GM12878 (cell line): ENCODE results near the gene RHEX. TPM values are rescaled to one million over a fixed set of nuclear protein-coding genes. Genes with fewer than 3 reads are reported as not detected.

ENCODE experiments used
- ATAC-seq: fragments of 200-7000 bp; cut with Tn5 transposase; 3 replicates; pipeline ENCODE4 v1.9.1; 2020; ENCODE audit warnings: mild to moderate bottlenecking, moderate library complexity
- BruUV-seq: library from RNA; stranded (reverse); fragments of 400-500 nt; replicated peaks from 2 replicates; lab custom pipeline; 2021; lab: Mats Ljungman, UMichigan
- CTCF ChIA-PET: fragments of 300-600 bp; sonication (Branson Sonifier 250); formaldehyde crosslinking; extraction: SDS; loops from one replicate; lab custom pipeline; 2021; ENCODE audit warnings: inconsistent platforms; lab: Yijun Ruan, JAX
- POLR2A ChIA-PET: fragments of 350-600 bp; formaldehyde crosslinking; extraction: SDS; loops from one replicate; lab custom pipeline; 2021; ENCODE audit warnings: inconsistent platforms; lab: Charles Lee
- RAD21 ChIA-PET: fragments of 300-600 bp; sonication (Branson Sonifier 250); formaldehyde crosslinking; loops from one replicate; lab custom pipeline; 2023; ENCODE audit warnings: antibody characterized with exemption; ENCODE audit not compliant: unreplicated experiment; lab: Charles Lee
- SMC1A ChIA-PET: fragments of 300-600 bp; sonication (Branson Sonifier 250); formaldehyde crosslinking; loops from one replicate; lab custom pipeline; 2023; ENCODE audit not compliant: unreplicated experiment, uncharacterized antibody; lab: Charles Lee
- DNase-seq: peaks from one replicate; pipeline ENCODE4 v3.0.0-alpha.2; 2011; ENCODE audit warnings: low read depth, low spot score
- FAIRE-seq: peaks from 3 replicates; lab custom pipeline; 2011; peaks lifted over from hg19 to GRCh38; lab: Jason Lieb, UNC
- H2AFZ ChIP-seq: 2 replicates; pipeline ENCODE4 v1.6.0; 2011; ENCODE audit warnings: low read depth, low read length, control low read depth; ENCODE audit not compliant: control insufficient read depth
- H3K27ac ChIP-seq: 2 replicates; pipeline ENCODE4 v1.5.1; 2011; ENCODE audit warnings: control low read depth; ENCODE audit not compliant: control insufficient read depth, insufficient read depth
- H3K27me3 ChIP-seq, 2 experiments: replicated peaks in 1 of 2; 2 replicates each; pipeline versions ENCODE4 v1.6.0 to v1.6.1; 2011; ENCODE audit warnings: low read length in 1 of 2; ENCODE audit not compliant: control insufficient read depth in 2 of 2, insufficient read depth in 2 of 2
- H3K36me3 ChIP-seq, 2 experiments: 2 replicates each; pipeline ENCODE4 v1.5.1; 2011; ENCODE audit warnings: low read length in 1 of 2; ENCODE audit not compliant: control insufficient read depth in 2 of 2, insufficient read depth in 2 of 2
- H3K4me1 ChIP-seq: 2 replicates; pipeline ENCODE4 v1.6.1; 2011; ENCODE audit warnings: mild to moderate bottlenecking, low read length, moderate library complexity, mixed read lengths; ENCODE audit not compliant: control insufficient read depth, insufficient read depth
- H3K4me2 ChIP-seq: 2 replicates; pipeline ENCODE4 v1.6.0; 2011; ENCODE audit warnings: control low read depth; ENCODE audit not compliant: control insufficient read depth, insufficient read depth
- H3K4me3 ChIP-seq: fragments of 200-600 bp; sonication (generic); 2 replicates; pipeline ENCODE4 v1.5.1; 2016
- H3K79me2 ChIP-seq: 2 replicates; pipeline ENCODE4 v1.6.0; 2011; ENCODE audit warnings: low read length; ENCODE audit not compliant: control insufficient read depth, insufficient read depth
- H3K9ac ChIP-seq: 2 replicates; pipeline ENCODE4 v1.8.0; 2011; ENCODE audit warnings: low read length, control low read depth, mixed read lengths; ENCODE audit not compliant: control insufficient read depth, insufficient read depth
- H3K9me3 ChIP-seq: replicated peaks from 3 replicates; pipeline ENCODE4 v1.5.1; 2011; ENCODE audit warnings: mild to moderate bottlenecking, low read length; ENCODE audit not compliant: control insufficient read depth, insufficient read depth
- H4K20me1 ChIP-seq: 2 replicates; pipeline ENCODE4 v1.6.0; 2011; ENCODE audit not compliant: control insufficient read depth, insufficient read depth
- CBX5 ChIP-seq: sonication (generic); IDR thresholded peaks from 2 replicates; pipeline ENCODE4 v1.6.1; 2016; ENCODE audit warnings: low read depth, moderate library complexity, mild to moderate bottlenecking, inconsistent platforms
- HCFC1 ChIP-seq: fragments of 150-350 bp; IDR thresholded peaks from 2 replicates; pipeline ENCODE4 v1.6.1; 2014; ENCODE audit warnings: low read length
- HDGF ChIP-seq: fragments of 450-650 bp; IDR thresholded peaks from 2 replicates; pipeline ENCODE4 v1.6.1; 2016; ENCODE audit warnings: antibody characterized with exemption
- IKZF2 ChIP-seq, 2 experiments: fragments of 450-650 bp; IDR thresholded peaks; 2 replicates each; pipeline ENCODE4 v1.6.1; 2017; ENCODE audit warnings: mild to moderate bottlenecking in 2 of 2, moderate library complexity in 2 of 2
- IRF4 ChIP-seq: IDR thresholded peaks from 2 replicates; pipeline ENCODE4 v1.6.1; 2011; ENCODE audit warnings: low read depth, low read length
- MTA3 ChIP-seq: IDR thresholded peaks from 2 replicates; pipeline ENCODE4 v1.6.1; 2012; ENCODE audit warnings: low read length, inconsistent platforms, borderline replicate concordance
- MYB ChIP-seq: fragments of 150-350 bp; IDR thresholded peaks from 2 replicates; pipeline ENCODE4 v1.6.1; 2014; ENCODE audit warnings: mild to moderate bottlenecking, low read depth, low read length, borderline replicate concordance
- SREBF1 ChIP-seq: IDR thresholded peaks from 2 replicates; pipeline ENCODE4 v1.6.1; 2012; ENCODE audit warnings: mild to moderate bottlenecking, low read length
- SREBF2 ChIP-seq: IDR thresholded peaks from 2 replicates; pipeline ENCODE4 v1.6.1; 2012; ENCODE audit warnings: mild to moderate bottlenecking, low read length
- SRF ChIP-seq, 2 experiments: IDR thresholded peaks; 2 replicates each; pipeline ENCODE4 v1.6.1; 2011; ENCODE audit warnings: low read depth in 2 of 2, low read length in 2 of 2, mild to moderate bottlenecking in 1 of 2, moderate library complexity in 1 of 2
- TCF12 ChIP-seq: IDR thresholded peaks from 2 replicates; pipeline ENCODE4 v1.6.1; 2011; ENCODE audit warnings: low read depth, mild to moderate bottlenecking, low read length
- TCF3 ChIP-seq: IDR thresholded peaks from 2 replicates; pipeline ENCODE4 v1.6.1; 2012; ENCODE audit warnings: low read depth, mild to moderate bottlenecking, low read length, borderline replicate concordance; ENCODE audit not compliant: insufficient read depth
- WGBS: methylation state at CpG from one replicate; pipeline ENCODE4 v1.1.6; 2016; ENCODE audit warnings: low lambda C conversion rate; ENCODE audit not compliant: insufficient replicate concordance, insufficient coverage; ENCODE audit errors: missing lambda C conversion rate; 5-methylcytosine and 5-hydroxymethylcytosine counted together
- in situ Hi-C: fragments of 300-500 bp; cut with MboI; formaldehyde crosslinking; loops from 9 replicates; pipeline ENCODE4 v1.14.3; 2018; ENCODE audit warnings: mixed read lengths
- intact Hi-C: fragments of 100-400 bp; cut with micrococcal nuclease; formaldehyde crosslinking; loops from one replicate; pipeline ENCODE4 v1.14.2; 2022; ENCODE audit not compliant: unreplicated experiment
- polyA plus RNA-seq, 11 experiments: library from polyadenylated mRNA; depleted of rRNA in 4 of 11; unstranded in 6 of 11; stranded (reverse) in 5 of 11; fragments of >200 nt; fragmentation: Nextera tagmentation in 4 of 11; fragmentation: Illumina TruSeq in 1 of 11; extraction: Ambion mirVana in 4 of 11; extraction: Trizol in 1 of 11; gene quantifications; 1 replicate in 1 of 11; 2 replicates in 10 of 11; pipeline versions ENCODE4 v1.2.1 to v1.2.3, GENCODE V29; 2011 to 2016; ENCODE audit warnings: inconsistent platforms in 2 of 11, missing spikeins in 2 of 11, low read depth in 1 of 11
- total RNA-seq, 4 experiments: library from RNA; depleted of rRNA in 3 of 4; stranded (reverse); fragments of >200 nt in 3 of 4; fragmentation: Illumina TruSeq in 1 of 4; extraction: Trizol in 1 of 4; gene quantifications; 2 replicates each; pipeline versions ENCODE4 v1.2.1 to v1.2.3, GENCODE V29; 2013 to 2021
- TF ChIP-seq, protein P1 (sequence below): IDR thresholded peaks from 2 replicates; pipeline ENCODE4 v1.6.1; 2012; ENCODE audit warnings: low read length, inconsistent platforms
- TF ChIP-seq, protein P2 (sequence below): fragments of 450-650 bp; formaldehyde crosslinking; IDR thresholded peaks from 2 replicates; pipeline ENCODE4 v1.4.0; 2022; ENCODE audit warnings: mild to moderate bottlenecking, moderate library complexity
- TF ChIP-seq, protein P3 (sequence below): fragments of 450-650 bp; IDR thresholded peaks from 2 replicates; pipeline ENCODE4 v1.6.1; 2014; ENCODE audit warnings: mild to moderate bottlenecking

RHEX gene
- total and polyA plus RNA-seq, 10 of the 15 experiments (the other 5 are each of a cell fraction or from before 2014, with no cell fraction given) = 2.4 to 11.4 (median 5.7) TPM

DNA sequence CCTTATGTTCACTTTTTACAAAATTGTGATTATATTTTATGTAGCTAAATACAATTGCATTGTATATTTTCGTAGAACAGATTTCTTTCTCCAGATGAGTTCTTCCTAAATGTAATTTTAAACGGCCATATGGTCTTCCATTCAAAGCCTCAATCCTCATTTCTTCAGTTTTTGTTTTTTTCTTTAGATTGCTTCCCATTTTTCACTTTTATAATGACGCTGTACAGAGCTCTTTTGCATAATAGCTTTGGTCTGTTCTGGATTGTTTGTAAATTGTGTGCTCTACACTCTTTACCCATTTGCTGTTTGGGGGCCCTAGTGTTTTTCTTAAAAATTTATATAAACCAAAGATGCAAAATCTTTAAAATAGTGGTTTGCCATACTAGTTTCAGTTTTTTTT, 36.4 kb downstream of the RHEX start:
- Histone ChIP-seq H3K27ac (no peak overlapping the region), H3K4me1 (no peaks in the 10 kb centered on the region), H3K9ac (no peak overlapping the region), H3K4me2 (no peak overlapping the region), H3K27me3 (no peaks in the 10 kb centered on the region; a peak in 2 of 4 replicates), H4K20me1 (no peaks in the 10 kb centered on the region), H3K79me2 (no peaks in the 10 kb centered on the region), H3K36me3 (no peaks in the 10 kb centered on the region), H3K4me3 (no peak overlapping the region), H3K9me3 (no peaks in the 10 kb centered on the region), H2AFZ (no peak overlapping the region)
- ChIA-PET CTCF (interaction anchor here (0.6 to 1.4 kb wide), 3 partner anchors 55 to 501 kb away, joined by 3 to 5 read pairs (median 3); no protein-coding TSS in a partner anchor), POLR2A (no interaction called here), RAD21 (interaction anchor here (0.9 kb wide), 1 partner anchor 103 kb away, joined by 3 read pairs; no protein-coding TSS in a partner anchor), SMC1A (interaction anchor here (0.7 to 1.0 kb wide), 2 partner anchors 13 to 32 kb away, joined by 3 to 5 read pairs; no protein-coding TSS in a partner anchor)
- BruUV-seq = no TSS peak
- DNase-seq = no peak
- TF ChIP-seq HDGF (no peak), CBX5 (no peak), TCF3 (no peak), SREBF1 (no peak), MYB (no peak), MTA3 (no peak), IKZF2 (IDR thresholded peaks at IDR 0.05) (no peak), IRF4 (no peak), TCF12 (no peak), SREBF2 (no peak), SRF (IDR thresholded peaks at IDR 0.05; ENCODE audit: low read depth in 2 of 2, low read length in 2 of 2) (no peak), HCFC1 (no peak)
- TF ChIP-seq, protein P1, sequence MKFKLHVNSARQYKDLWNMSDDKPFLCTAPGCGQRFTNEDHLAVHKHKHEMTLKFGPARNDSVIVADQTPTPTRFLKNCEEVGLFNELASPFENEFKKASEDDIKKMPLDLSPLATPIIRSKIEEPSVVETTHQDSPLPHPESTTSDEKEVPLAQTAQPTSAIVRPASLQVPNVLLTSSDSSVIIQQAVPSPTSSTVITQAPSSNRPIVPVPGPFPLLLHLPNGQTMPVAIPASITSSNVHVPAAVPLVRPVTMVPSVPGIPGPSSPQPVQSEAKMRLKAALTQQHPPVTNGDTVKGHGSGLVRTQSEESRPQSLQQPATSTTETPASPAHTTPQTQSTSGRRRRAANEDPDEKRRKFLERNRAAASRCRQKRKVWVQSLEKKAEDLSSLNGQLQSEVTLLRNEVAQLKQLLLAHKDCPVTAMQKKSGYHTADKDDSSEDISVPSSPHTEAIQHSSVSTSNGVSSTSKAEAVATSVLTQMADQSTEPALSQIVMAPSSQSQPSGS = no peak
- TF ChIP-seq, protein P2, sequence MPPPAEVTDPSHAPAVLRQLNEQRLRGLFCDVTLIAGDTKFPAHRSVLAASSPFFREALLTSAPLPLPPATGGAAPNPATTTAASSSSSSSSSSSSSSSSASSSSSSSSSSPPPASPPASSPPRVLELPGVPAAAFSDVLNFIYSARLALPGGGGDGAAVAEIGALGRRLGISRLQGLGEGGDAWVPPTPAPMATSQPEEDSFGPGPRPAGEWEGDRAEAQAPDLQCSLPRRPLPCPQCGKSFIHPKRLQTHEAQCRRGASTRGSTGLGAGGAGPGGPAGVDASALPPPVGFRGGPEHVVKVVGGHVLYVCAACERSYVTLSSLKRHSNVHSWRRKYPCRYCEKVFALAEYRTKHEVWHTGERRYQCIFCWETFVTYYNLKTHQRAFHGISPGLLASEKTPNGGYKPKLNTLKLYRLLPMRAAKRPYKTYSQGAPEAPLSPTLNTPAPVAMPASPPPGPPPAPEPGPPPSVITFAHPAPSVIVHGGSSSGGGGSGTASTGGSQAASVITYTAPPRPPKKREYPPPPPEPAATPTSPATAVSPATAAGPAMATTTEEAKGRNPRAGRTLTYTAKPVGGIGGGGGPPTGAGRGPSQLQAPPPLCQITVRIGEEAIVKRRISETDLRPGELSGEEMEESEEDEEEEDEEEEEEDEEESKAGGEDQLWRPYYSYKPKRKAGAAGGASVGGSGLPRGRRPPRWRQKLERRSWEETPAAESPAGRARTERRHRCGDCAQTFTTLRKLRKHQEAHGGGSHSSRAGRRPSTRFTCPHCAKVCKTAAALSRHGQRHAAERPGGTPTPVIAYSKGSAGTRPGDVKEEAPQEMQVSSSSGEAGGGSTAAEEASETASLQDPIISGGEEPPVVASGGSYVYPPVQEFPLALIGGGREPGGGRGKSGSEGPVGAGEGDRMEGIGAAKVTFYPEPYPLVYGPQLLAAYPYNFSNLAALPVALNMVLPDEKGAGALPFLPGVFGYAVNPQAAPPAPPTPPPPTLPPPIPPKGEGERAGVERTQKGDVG = no peak
- TF ChIP-seq, protein P3, sequence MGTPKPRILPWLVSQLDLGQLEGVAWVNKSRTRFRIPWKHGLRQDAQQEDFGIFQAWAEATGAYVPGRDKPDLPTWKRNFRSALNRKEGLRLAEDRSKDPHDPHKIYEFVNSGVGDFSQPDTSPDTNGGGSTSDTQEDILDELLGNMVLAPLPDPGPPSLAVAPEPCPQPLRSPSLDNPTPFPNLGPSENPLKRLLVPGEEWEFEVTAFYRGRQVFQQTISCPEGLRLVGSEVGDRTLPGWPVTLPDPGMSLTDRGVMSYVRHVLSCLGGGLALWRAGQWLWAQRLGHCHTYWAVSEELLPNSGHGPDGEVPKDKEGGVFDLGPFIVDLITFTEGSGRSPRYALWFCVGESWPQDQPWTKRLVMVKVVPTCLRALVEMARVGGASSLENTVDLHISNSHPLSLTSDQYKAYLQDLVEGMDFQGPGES = no peak
- FAIRE-seq = no peak
- intact Hi-C loops = no loop called here
- 52% methylated on average over 3 of the region's 3 CpGs for WGBS
- in situ Hi-C loops = no loop called here
- ATAC-seq = no peak
